ENCODE data around the gene SLC1A5. TPM values are rescaled to one million over a fixed set of nuclear protein-coding genes. Genes with fewer than 3 reads are reported as not detected.

SLC1A5 gene
- total RNA-seq, 2 experiments from 2014 or later = 145 to 161 TPM

- Histone ChIP-seq H3K27ac (ENCODE audit: low read depth, low read length, poor library complexity, severe bottlenecking) (no peak overlapping the region), H3K36me3 (ENCODE audit: insufficient read depth, low read length) (peaks cover 96% of the 10 kb centered on the region), H3K9me2 (ENCODE audit: insufficient read depth, low read length) (no peaks in the 10 kb centered on the region), H3K4me3 (ENCODE audit: low read depth, low read length, poor library complexity, severe bottlenecking) (no peak overlapping the region), H3K9me3 (ENCODE audit: low read length) (no peaks in the 10 kb centered on the region), H3K4me1 (ENCODE audit: insufficient read depth, low read length, poor library complexity, severe bottlenecking) (no peaks in the 10 kb centered on the region), H4K20me1 (ENCODE audit: insufficient read depth, low read length) (0 out of 2 replicates have a peak, but pooled peaks cover 4% of the 10 kb centered on the region), H3K4me2 (ENCODE audit: low read length) (no peak overlapping the region), H3K79me2 (ENCODE audit: insufficient read depth, low read depth, low read length) (no peaks in the 10 kb centered on the region), H2AFZ (ENCODE audit: low read length) (no peak overlapping the region)
- TF ChIP-seq EZH2phosphoT487 (IDR thresholded peaks at IDR 0.05; ENCODE audit: borderline replicate concordance, low read depth, low read length) (no peak), CTCF (conservative IDR thresholded peaks at IDR 0.05; ENCODE audit: low read length) (no peak)
- no peak for DNase-seq (ENCODE audit: low spot score)
- BruUV-seq (replicated peaks) = TSS peak; percentile 41
- CTCF ChIA-PET (ENCODE audit: unreplicated experiment) = interaction anchor here (0.5 to 0.6 kb wide), 3 partner anchors 9 to 78 kb away, joined by 3 read pairs; no protein-coding TSS in a partner anchor
- intact Hi-C loops (cut with micrococcal nuclease; ENCODE audit: unreplicated experiment) = no loop called here
- POLR2A ChIA-PET = interaction anchor here (0.9 kb wide), 1 partner anchor 10 kb away, joined by 8 read pairs; the partner anchor contains the start of gene PRKD2
These were observed 61.4 kb downstream of the SLC1A5 start for GRCh38 chr19:46726971-46727501.

GRCh38 chr19:46726551-46726950, 61.8 kb downstream of the SLC1A5 start:
- ChIA-PET CTCF (ENCODE audit: unreplicated experiment) (interaction anchor here (0.5 kb wide), 1 partner anchor 32 kb away, joined by 3 read pairs; no protein-coding TSS in a partner anchor), POLR2A (interaction anchor here (0.9 kb wide), 1 partner anchor 10 kb away, joined by 8 read pairs; the partner anchor contains the start of gene PRKD2)
- H3K27ac ChIP-seq (ENCODE audit: low read depth, low read length, poor library complexity, severe bottlenecking) = no peak overlapping the region
- BruUV-seq (replicated peaks) = no TSS peak
- TF ChIP-seq EZH2phosphoT487 (IDR thresholded peaks at IDR 0.05; ENCODE audit: borderline replicate concordance, low read depth, low read length) (no peak), CTCF (conservative IDR thresholded peaks at IDR 0.05; ENCODE audit: low read length) (no peak)
- no peak overlapping the region for H2AFZ ChIP-seq (ENCODE audit: low read length)
- intact Hi-C loops (cut with micrococcal nuclease; ENCODE audit: unreplicated experiment) = no loop called here
- H4K20me1 ChIP-seq (ENCODE audit: insufficient read depth, low read length) = 0 out of 2 replicates have a peak, but pooled peaks cover 4% of the 10 kb centered on the region
- no peaks in the 10 kb centered on the region for H3K79me2 ChIP-seq (ENCODE audit: insufficient read depth, low read depth, low read length)
- no peak overlapping the region for H3K4me3 ChIP-seq (ENCODE audit: low read depth, low read length, poor library complexity, severe bottlenecking)
- no peak overlapping the region for H3K4me2 ChIP-seq (ENCODE audit: low read length)
- no peak for DNase-seq (ENCODE audit: low spot score)
- peaks cover 2% of the 10 kb centered on the region for H3K4me1 ChIP-seq (ENCODE audit: insufficient read depth, low read length, poor library complexity, severe bottlenecking)
- H3K9me2 ChIP-seq (ENCODE audit: insufficient read depth, low read length) = no peaks in the 10 kb centered on the region
- H3K9me3 ChIP-seq (ENCODE audit: low read length) = no peaks in the 10 kb centered on the region
- H3K36me3 ChIP-seq (ENCODE audit: insufficient read depth, low read length) = peaks cover 96% of the 10 kb centered on the region

GRCh38 chr19:46725859-46726393, 62.5 kb downstream of the SLC1A5 start:
- BruUV-seq (replicated peaks) = no TSS peak
- no peak for DNase-seq (ENCODE audit: low spot score)
- peaks cover 96% of the 10 kb centered on the region for H3K36me3 ChIP-seq (ENCODE audit: insufficient read depth, low read length)
- no peak overlapping the region for H3K27ac ChIP-seq (ENCODE audit: low read depth, low read length, poor library complexity, severe bottlenecking)
- H3K4me3 ChIP-seq (ENCODE audit: low read depth, low read length, poor library complexity, severe bottlenecking) = no peak overlapping the region
- H3K9me3 ChIP-seq (ENCODE audit: low read length) = no peaks in the 10 kb centered on the region
- no peak overlapping the region for H2AFZ ChIP-seq (ENCODE audit: low read length)
- POLR2A ChIA-PET = no interaction called here
- intact Hi-C loops (cut with micrococcal nuclease; ENCODE audit: unreplicated experiment) = no loop called here
- no peaks in the 10 kb centered on the region for H3K79me2 ChIP-seq (ENCODE audit: insufficient read depth, low read depth, low read length)
- H3K4me2 ChIP-seq (ENCODE audit: low read length) = no peak overlapping the region
- H3K9me2 ChIP-seq (ENCODE audit: insufficient read depth, low read length) = no peaks in the 10 kb centered on the region
- TF ChIP-seq CTCF (conservative IDR thresholded peaks at IDR 0.05; ENCODE audit: low read length) (no peak), EZH2phosphoT487 (IDR thresholded peaks at IDR 0.05; ENCODE audit: borderline replicate concordance, low read depth, low read length) (no peak)
- H3K4me1 ChIP-seq (ENCODE audit: insufficient read depth, low read length, poor library complexity, severe bottlenecking) = peaks cover 8% of the 10 kb centered on the region
- CTCF ChIA-PET (ENCODE audit: unreplicated experiment) = interaction anchor here (0.6 kb wide), 1 partner anchor 1010 kb away, joined by 3 read pairs; no protein-coding TSS in a partner anchor
- H4K20me1 ChIP-seq (ENCODE audit: insufficient read depth, low read length) = 0 out of 2 replicates have a peak, but pooled peaks cover 4% of the 10 kb centered on the region
